GM15510 (cell line): ENCODE measurements around the gene ITM2B.

Source experiments
- POLR2A ChIP-seq: IDR thresholded peaks from 3 replicates; pipeline ENCODE4 v1.6.1; 2011; ENCODE audit warnings: borderline replicate concordance; ENCODE audit not compliant: insufficient read length; ENCODE audit errors: extremely low read depth

The ITM2B gene

GRCh38 chr13:48233046-48233888, at the start of gene ITM2B:
TSS of gene ITM2B (plus strand) at chr13:48233206. CDS start at chr13:48233361, 155 bp downstream.
- peak; percentile 33 for TF ChIP-seq POLR2A

GRCh38 chr13:48184260-48184659, 48.7 kb upstream of the ITM2B start:
- TF ChIP-seq POLR2A = no peak

GRCh38 chr13:48185018-48185417, 48.0 kb upstream of the ITM2B start:
- TF ChIP-seq POLR2A = no peak

- TF ChIP-seq POLR2A = no peak
Observed at GRCh38 chr13:48186722-48187121, 46.3 kb upstream of the ITM2B start.

- no peak for TF ChIP-seq POLR2A
Observed at GRCh38 chr13:48188131-48188530, 44.9 kb upstream of the ITM2B start.

- TF ChIP-seq POLR2A = no peak
Observed at GRCh38 chr13:48188601-48189000, 44.4 kb upstream of the ITM2B start.

- no peak for TF ChIP-seq POLR2A
Observed at GRCh38 chr13:48189171-48189570, 43.8 kb upstream of the ITM2B start.

GRCh38 chr13:48192411-48192935, 40.5 kb upstream of the ITM2B start:
- no peak for TF ChIP-seq POLR2A

- TF ChIP-seq POLR2A = no peak
Observed at GRCh38 chr13:48194379-48194754, 38.6 kb upstream of the ITM2B start.

GRCh38 chr13:48199404-48199946, 33.5 kb upstream of the ITM2B start:
- TF ChIP-seq POLR2A = no peak

GRCh38 chr13:48201044-48201443, 32.0 kb upstream of the ITM2B start:
- no peak for TF ChIP-seq POLR2A

GRCh38 chr13:48210178-48210577, 22.8 kb upstream of the ITM2B start:
- no peak for TF ChIP-seq POLR2A

- TF ChIP-seq POLR2A = no peak
Observed at GRCh38 chr13:48214519-48215121, 18.4 kb upstream of the ITM2B start.

- no peak for TF ChIP-seq POLR2A
Observed at GRCh38 chr13:48216204-48216711, 16.7 kb upstream of the ITM2B start.

- TF ChIP-seq POLR2A = no peak
Observed at GRCh38 chr13:48220592-48220980, 12.4 kb upstream of the ITM2B start.

GRCh38 chr13:48220981-48221685, 11.9 kb upstream of the ITM2B start:
- TF ChIP-seq POLR2A = no peak

GRCh38 chr13:48221686-48222187, 11.3 kb upstream of the ITM2B start:
- no peak for TF ChIP-seq POLR2A
